NOMO-1 (cell line): ENCODE results near the gene KIF1A.
"Not testable (repeated sequence)": the region's sequence is repeated elsewhere in the genome, so short reads cannot be mapped to it uniquely, and the experiment has no call there.

Experiments used
- DNase-seq, 2 experiments: peaks; one replicate each; lab custom pipeline; 2025; ENCODE audit not compliant: unreplicated experiment in 2 of 2; lab: John Stamatoyannopoulos, UW

The KIF1A gene

GRCh38 chr2:240711296-240711695 lies 108.7 kb downstream of the KIF1A start:
- DNase-seq: no peak

GRCh38 chr2:240708457-240708856 lies 111.6 kb downstream of the KIF1A start:
- no peak for DNase-seq

GRCh38 chr2:240707821-240708220 lies 112.2 kb downstream of the KIF1A start:
- no peak for DNase-seq

- DNase-seq: no peak
Measured at GRCh38 chr2:240707043-240707756, 112.8 kb downstream of the KIF1A start.

GRCh38 chr2:240705204-240705791 lies 114.7 kb downstream of the KIF1A start:
- no peak for DNase-seq

GRCh38 chr2:240704651-240705050 lies 115.4 kb downstream of the KIF1A start:
- no peak for DNase-seq

- DNase-seq: no peak
Measured at GRCh38 chr2:240703417-240704341, 116.3 kb downstream of the KIF1A start.

GRCh38 chr2:240702640-240703011 lies 117.4 kb downstream of the KIF1A start:
- DNase-seq: no peak

- no peak for DNase-seq
Measured at GRCh38 chr2:240701736-240702639, 118.0 kb downstream of the KIF1A start.

- DNase-seq: no peak
Measured at GRCh38 chr2:240701091-240701735, 118.8 kb downstream of the KIF1A start.

- not testable (repeated sequence) for DNase-seq
Measured at GRCh38 chr2:240700616-240701015, 119.4 kb downstream of the KIF1A start.

- DNase-seq: not testable (repeated sequence)
Measured at GRCh38 chr2:240699835-240700234, 120.2 kb downstream of the KIF1A start.

- DNase-seq: not testable (repeated sequence)
Measured at GRCh38 chr2:240698852-240699561, 121.0 kb downstream of the KIF1A start.

GRCh38 chr2:240696469-240696868 lies 123.5 kb downstream of the KIF1A start:
- DNase-seq: not testable (repeated sequence)

- DNase-seq: not testable (repeated sequence)
Measured at GRCh38 chr2:240695593-240695992, 124.4 kb downstream of the KIF1A start.

GRCh38 chr2:240694304-240694703 lies 125.7 kb downstream of the KIF1A start:
- not testable (repeated sequence) for DNase-seq

GRCh38 chr2:240692583-240693561 lies 127.1 kb downstream of the KIF1A start:
- DNase-seq: not testable (repeated sequence)
